Measurements from ENCODE around the gene RASSF8.

DNA sequence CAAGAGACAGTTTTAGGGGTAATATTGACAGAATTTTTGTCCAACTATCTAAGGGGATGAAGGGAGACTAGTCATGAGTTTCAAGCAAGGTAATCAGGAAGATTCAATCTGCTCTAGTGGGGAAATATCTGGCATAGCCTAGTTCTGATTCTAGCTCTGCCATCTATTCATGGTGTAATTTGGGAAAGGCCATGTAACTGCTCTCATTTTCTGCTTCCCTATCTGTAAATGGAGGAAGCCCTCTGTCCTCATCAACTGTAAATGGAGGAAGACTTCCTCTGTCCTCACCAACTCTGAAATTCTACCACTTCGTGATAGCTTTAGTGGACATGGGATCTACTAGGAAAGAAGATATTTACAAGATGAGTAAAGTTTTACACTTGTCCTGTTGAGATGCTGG is 128.5 kb downstream of the RASSF8 start:
- TF ChIP-seq CTCF (IDR thresholded peaks at IDR 0.05; ENCODE audit: insufficient read depth, low read depth, low read length) (no peak), EZH2 (IDR thresholded peaks at IDR 0.05; ENCODE audit: insufficient read depth, low read length) (no peak)
